ENCODE results near the gene CELSR2. TPM values are rescaled to one million over a fixed set of nuclear protein-coding genes. Genes with fewer than 3 reads are reported as not detected.

CELSR2 gene
- total RNA-seq, 3 donors from 2014 or later (not counting 1 experiment from before 2014, with no cell fraction given) = 7.1 to 9.7 (median 7.4) TPM

GRCh38 chr1:109312978-109313775, 63.8 kb downstream of the CELSR2 start:
- Mint-ChIP-seq H3K4me1 (no peaks in the 10 kb centered on the region), H3K27ac (no peak overlapping the region), H3K9me3 (no peaks in the 10 kb centered on the region), H3K4me3 (no peak overlapping the region), H3K36me3 (no peaks in the 10 kb centered on the region), H3K27me3 (ENCODE audit: low read depth in 2 of 2) (no peaks in the 10 kb centered on the region)
- DNase-seq (no peak), ATAC-seq (no peak)
- H3K27ac ChIP-seq (ENCODE audit: low read length) = no peak overlapping the region
- no peaks in the 10 kb centered on the region for H3K27me3 ChIP-seq (ENCODE audit: control insufficient read depth, insufficient read depth, low read length)
- WGBS (ENCODE audit: insufficient coverage) = 91% methylated on average over 12 of the region's 12 CpGs
- TF ChIP-seq CTCF (IDR thresholded peaks at IDR 0.05) = no peak
- intact Hi-C loops (cut with micrococcal nuclease) = no loop called here
- no peaks in the 10 kb centered on the region for H3K36me3 ChIP-seq (ENCODE audit: control insufficient read depth, insufficient read depth, low read length)
- no peaks in the 10 kb centered on the region for H3K9me3 ChIP-seq (ENCODE audit: control insufficient read depth, insufficient read depth, low read length)
- H3K4me3 ChIP-seq (ENCODE audit: low read length) = no peak overlapping the region
- no peaks in the 10 kb centered on the region for H3K4me1 ChIP-seq (ENCODE audit: control insufficient read depth, insufficient read depth, low read length)

- DNase-seq (no peak), ATAC-seq (no peak)
- Histone ChIP-seq H3K9me3 (ENCODE audit: control insufficient read depth, insufficient read depth, low read length) (no peaks in the 10 kb centered on the region), H3K4me3 (ENCODE audit: low read length) (no peak overlapping the region), H3K27me3 (ENCODE audit: control insufficient read depth, insufficient read depth, low read length) (no peaks in the 10 kb centered on the region), H3K36me3 (ENCODE audit: control insufficient read depth, insufficient read depth, low read length) (no peaks in the 10 kb centered on the region), H3K27ac (ENCODE audit: low read length) (no peak overlapping the region), H3K4me1 (ENCODE audit: control insufficient read depth, insufficient read depth, low read length) (no peaks in the 10 kb centered on the region)
- 92% methylated on average over 1 of the region's 1 CpG for WGBS (ENCODE audit: insufficient coverage)
- intact Hi-C loops (cut with micrococcal nuclease) = no loop called here
- Mint-ChIP-seq H3K4me3 (no peak overlapping the region), H3K27me3 (ENCODE audit: low read depth in 2 of 2) (no peaks in the 10 kb centered on the region), H3K4me1 (no peaks in the 10 kb centered on the region), H3K27ac (no peak overlapping the region), H3K36me3 (no peaks in the 10 kb centered on the region), H3K9me3 (no peaks in the 10 kb centered on the region)
- no peak for TF ChIP-seq CTCF (IDR thresholded peaks at IDR 0.05)
Measured at GRCh38 chr1:109314795-109315194, 65.5 kb downstream of the CELSR2 start.

- no peak for TF ChIP-seq CTCF (IDR thresholded peaks at IDR 0.05)
- Mint-ChIP-seq H3K36me3 (no peaks in the 10 kb centered on the region), H3K4me3 (no peak overlapping the region), H3K27me3 (ENCODE audit: low read depth in 2 of 2) (no peaks in the 10 kb centered on the region), H3K9me3 (no peaks in the 10 kb centered on the region), H3K27ac (no peak overlapping the region), H3K4me1 (no peaks in the 10 kb centered on the region)
- no peaks in the 10 kb centered on the region for H3K36me3 ChIP-seq (ENCODE audit: control insufficient read depth, insufficient read depth, low read length)
- intact Hi-C loops (cut with micrococcal nuclease) = no loop called here
- H3K27ac ChIP-seq (ENCODE audit: low read length) = no peak overlapping the region
- WGBS (ENCODE audit: insufficient coverage) = 92% methylated on average over 4 of the region's 4 CpGs
- no peaks in the 10 kb centered on the region for H3K27me3 ChIP-seq (ENCODE audit: control insufficient read depth, insufficient read depth, low read length)
- H3K4me1 ChIP-seq (ENCODE audit: control insufficient read depth, insufficient read depth, low read length) = no peaks in the 10 kb centered on the region
- no peaks in the 10 kb centered on the region for H3K9me3 ChIP-seq (ENCODE audit: control insufficient read depth, insufficient read depth, low read length)
- H3K4me3 ChIP-seq (ENCODE audit: low read length) = no peak overlapping the region
- ATAC-seq (no peak), DNase-seq (no peak)
Measured at GRCh38 chr1:109315288-109315687, 65.9 kb downstream of the CELSR2 start.

- H3K27me3 Mint-ChIP-seq (ENCODE audit: low read depth in 2 of 2) = no peaks in the 10 kb centered on the region
- no peaks in the 10 kb centered on the region for H3K36me3 ChIP-seq (ENCODE audit: control insufficient read depth, insufficient read depth, low read length)
- WGBS (ENCODE audit: insufficient coverage) = 82% methylated on average over 1 of the region's 1 CpG
- no peaks in the 10 kb centered on the region for H3K9me3 ChIP-seq (ENCODE audit: control insufficient read depth, insufficient read depth, low read length)
- H3K27me3 ChIP-seq (ENCODE audit: control insufficient read depth, insufficient read depth, low read length) = no peaks in the 10 kb centered on the region
- no peak overlapping the region for H3K4me3 ChIP-seq (ENCODE audit: low read length)
- DNase-seq (no peak), ATAC-seq (no peak)
- H3K9me3 Mint-ChIP-seq = no peaks in the 10 kb centered on the region
- no peak overlapping the region for H3K27ac Mint-ChIP-seq
- intact Hi-C loops (cut with micrococcal nuclease) = no loop called here
- no peak for TF ChIP-seq CTCF (IDR thresholded peaks at IDR 0.05)
- H3K27ac ChIP-seq (ENCODE audit: low read length) = no peak overlapping the region
- H3K4me1 Mint-ChIP-seq = no peaks in the 10 kb centered on the region
- no peaks in the 10 kb centered on the region for H3K4me1 ChIP-seq (ENCODE audit: control insufficient read depth, insufficient read depth, low read length)
- no peaks in the 10 kb centered on the region for H3K36me3 Mint-ChIP-seq
- H3K4me3 Mint-ChIP-seq = no peak overlapping the region
Measured at GRCh38 chr1:109316506-109316905, 67.2 kb downstream of the CELSR2 start.

All from natural killer cell (primary cell).